ENCODE measurements around the gene ECHS1.
"Not testable (repeated sequence)": the region's sequence is repeated elsewhere in the genome, so short reads cannot be mapped to it uniquely, and the experiment has no call there.

The ECHS1 gene

DNA sequence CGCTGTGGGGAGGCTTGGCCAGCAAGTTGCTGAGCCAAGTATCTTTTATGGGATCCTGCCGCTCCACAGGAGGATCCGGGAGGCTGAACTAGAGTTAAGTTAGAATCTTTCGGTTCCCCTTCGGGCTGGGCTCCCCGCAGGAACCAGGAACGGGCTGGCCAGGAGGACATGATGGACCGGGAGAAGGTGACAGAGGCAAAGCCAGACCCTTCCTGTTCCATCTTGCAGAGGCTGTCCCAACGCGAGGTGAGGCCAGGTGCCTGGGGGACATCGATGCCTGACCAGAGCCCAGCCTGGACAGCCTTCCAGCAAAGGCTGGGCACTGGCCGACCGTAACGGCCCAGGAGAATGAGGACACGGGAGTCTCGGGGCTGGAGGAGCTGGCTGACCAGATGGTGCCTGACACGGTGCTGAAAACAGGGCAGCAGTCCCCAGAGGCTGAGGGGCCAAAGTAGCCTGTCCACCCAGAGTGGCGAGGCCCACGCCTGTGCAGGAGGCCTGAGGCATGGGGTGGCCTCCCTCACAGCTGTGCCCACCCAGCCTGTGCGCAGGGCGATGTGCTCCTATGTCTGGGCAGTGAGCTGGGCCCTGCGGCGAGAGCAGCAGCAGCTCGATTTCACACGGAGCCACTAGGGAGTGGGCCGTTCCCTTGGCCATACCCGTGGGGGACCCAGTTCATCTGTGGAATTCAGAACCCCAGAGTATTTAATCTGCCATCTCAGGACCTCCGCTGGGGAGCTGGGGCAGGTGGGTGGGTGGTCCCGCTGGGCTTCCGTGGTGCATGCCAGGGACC is 4.1 kb upstream of the ECHS1 start:
- no peak for DNase-seq

DNA sequence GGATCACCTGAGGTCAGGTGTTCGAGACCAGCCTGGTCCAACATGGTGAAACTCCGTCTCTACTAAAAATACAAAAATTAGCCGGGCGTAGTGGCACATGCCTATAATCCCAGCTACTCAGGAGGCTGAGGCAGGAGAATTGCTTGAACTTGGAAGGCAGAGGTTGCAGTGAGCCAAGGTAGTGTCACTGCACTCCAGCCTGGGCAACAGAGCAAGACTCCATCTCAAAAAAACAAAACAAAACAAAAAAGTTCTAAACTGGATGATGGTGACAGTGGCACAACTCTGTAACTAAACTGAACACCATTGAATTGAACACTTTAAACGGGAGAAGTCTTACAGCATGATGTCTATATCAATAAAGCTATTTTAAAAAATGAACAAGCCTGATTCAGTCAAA is 3.0 kb upstream of the ECHS1 start:
- DNase-seq: not testable (repeated sequence)

DNA sequence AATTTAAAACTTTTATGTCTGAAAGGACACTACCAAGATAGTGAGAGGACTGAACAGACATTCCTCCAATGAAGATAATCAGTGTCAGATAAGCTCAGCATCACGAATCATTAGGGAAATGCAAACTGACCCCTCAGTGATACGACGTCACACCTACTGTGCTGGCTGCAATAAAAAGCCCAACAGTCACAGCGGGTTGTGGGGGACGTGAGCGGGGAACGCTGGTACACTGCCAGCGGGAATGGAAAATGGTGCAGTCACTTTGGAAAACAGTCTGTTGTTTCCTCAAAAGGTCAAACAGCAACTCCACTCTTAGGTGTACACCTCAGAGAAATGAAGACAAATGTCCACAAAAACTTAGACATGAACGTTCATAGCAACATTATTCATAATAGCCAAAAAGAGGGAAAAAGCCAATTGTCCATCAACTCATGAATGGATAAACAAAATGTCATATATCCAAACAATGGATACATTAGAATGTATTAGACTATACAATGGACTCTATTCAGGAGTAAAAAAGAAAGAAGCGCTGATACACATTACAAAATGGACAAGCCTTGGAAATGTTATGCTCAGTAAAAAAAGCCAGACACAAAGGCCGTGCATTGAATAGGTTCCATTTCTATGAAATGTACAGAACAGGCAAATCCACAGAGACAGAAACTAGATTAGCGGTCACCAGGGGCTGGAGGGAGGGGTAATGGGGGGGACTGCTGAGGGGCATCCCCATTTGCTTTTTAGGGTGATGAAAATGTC is 2.4 kb upstream of the ECHS1 start:
- no peak for DNase-seq

DNA sequence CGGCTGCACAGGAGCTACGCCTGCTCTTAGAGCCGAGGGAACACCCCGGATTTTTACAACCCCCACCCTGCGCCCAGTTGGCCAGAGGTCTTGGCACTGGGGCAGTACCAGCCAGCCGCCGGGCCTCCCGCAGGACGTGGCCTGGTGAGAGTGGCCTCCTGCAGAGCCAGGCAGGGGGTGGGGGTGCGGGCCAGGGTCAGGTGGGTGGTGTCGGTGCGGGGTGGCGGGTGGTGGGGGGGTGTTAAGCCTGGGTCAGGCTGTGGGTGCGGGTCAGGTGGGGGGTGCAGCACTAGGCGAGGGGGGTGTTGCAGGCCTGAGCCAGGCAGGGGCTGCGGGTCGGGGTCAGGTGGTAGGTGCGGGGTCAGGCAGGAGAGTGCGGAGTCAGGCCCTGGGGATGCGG is 647 bp downstream of the ECHS1 start:
- DNase-seq: no peak

DNA sequence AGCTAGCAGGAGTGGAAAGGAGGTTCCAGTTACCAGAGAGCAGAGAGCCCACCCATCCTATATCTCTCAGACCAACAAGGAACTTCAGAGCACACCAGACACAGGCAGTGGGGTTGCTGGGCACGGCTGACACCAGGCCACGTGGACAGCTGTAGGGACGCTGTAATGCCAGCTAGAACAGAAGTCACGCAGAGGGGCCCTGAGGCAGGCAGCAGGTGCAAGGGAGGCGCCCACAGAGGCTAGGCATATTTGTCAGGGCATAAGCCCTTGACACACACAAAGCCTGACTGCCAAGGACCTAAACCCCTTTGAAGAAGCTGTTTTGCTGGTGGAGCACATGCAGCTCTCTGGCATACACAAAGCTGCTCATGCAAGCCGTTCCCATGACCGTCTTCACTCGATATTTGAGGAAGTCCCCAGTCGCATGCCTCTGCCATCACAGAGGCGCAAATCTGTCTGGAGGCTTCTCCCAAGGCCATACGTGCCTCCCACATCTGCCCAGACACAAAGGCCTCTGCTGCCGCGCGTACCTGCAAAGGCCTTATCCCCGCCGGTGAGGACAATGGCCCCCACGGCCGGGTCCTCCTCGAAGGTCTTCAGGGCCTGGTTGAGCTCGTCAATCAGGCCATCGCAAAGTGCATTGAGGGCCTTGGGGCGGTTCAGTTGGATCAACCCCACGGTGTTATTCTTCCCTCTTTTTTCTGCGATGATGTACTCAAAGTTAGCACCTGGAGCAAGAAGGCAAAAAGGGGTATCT is 2.9 kb downstream of the ECHS1 start:
- no peak for DNase-seq

DNA sequence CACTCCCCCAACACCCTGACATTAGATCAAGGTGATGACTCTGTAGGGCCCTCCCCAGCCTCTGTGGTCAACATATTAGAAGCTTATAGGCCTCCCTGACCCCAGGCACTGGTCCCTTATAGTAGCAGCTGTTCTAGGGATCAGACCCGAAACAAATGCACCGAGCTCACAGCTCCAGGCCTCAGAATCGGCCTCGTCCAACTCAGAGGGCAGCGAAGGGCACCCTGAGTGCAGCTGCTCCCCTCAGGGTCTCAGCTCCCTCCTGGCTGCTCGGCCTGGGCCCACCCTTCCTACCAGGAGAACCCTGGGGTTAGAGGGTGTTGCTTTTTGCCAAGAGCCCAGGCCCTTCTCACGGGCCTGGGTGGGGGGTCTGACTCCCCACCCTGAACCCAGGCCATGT is 5.0 kb downstream of the ECHS1 start:
- DNase-seq: no peak

DNA sequence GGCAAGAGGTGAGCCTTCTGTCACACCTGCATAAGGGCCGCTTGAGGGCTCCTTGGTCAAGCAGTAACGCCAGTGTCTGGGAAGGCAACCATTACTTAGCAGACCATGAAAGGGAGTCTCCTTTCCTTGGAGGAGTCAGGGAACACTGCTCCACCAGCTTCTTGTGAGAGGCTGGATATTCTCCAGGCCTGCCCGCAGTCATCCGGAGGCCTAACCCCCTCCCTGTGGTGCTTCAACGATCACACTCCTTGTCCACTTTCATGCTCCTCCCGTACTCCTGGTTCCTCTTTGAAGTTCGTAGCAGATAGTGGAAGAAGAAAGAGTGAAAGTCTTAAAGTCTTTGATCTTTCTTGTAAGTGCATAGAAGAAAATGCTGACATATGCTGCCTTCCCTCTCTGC is 5.7 kb downstream of the ECHS1 start:
- DNase-seq: not testable (repeated sequence)

DNA sequence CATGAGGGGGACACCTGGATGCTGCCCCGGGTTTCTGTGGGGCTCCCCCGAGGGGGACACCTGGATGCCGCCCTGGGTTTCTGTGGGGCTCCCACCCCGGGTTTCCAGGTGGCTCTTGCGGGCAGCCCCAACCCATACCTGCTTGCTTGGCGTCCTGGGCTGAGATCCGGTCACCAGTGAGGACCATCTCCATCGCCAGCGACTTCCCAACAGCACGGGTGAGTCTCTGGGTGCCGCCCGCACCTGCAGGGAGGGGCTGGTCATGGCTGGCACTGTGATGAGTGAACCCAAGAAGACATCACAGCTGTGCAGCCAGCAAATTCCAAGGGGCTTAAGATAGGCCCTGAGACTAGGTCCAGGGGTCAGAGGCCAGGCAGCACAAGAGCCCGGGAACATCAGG is 6.4 kb downstream of the ECHS1 start:
- no peak for DNase-seq

DNA sequence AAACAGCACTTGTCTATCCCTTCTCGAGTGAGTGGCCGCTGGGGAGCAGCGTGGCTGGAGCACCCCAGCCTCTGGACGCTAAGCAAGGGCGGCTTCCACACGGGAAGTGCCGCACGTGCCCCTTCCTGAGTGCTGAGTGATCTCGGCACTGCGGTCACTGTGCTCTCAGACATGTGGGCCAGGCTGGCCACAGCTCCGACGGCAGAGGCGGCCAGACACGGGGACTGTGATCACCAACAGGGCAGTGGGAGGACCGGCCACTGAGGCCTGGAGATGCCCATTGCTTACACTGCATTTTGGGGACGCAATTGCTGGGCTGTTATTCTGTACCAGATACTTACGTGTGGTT is 7.0 kb downstream of the ECHS1 start:
- DNase-seq: no peak

DNA sequence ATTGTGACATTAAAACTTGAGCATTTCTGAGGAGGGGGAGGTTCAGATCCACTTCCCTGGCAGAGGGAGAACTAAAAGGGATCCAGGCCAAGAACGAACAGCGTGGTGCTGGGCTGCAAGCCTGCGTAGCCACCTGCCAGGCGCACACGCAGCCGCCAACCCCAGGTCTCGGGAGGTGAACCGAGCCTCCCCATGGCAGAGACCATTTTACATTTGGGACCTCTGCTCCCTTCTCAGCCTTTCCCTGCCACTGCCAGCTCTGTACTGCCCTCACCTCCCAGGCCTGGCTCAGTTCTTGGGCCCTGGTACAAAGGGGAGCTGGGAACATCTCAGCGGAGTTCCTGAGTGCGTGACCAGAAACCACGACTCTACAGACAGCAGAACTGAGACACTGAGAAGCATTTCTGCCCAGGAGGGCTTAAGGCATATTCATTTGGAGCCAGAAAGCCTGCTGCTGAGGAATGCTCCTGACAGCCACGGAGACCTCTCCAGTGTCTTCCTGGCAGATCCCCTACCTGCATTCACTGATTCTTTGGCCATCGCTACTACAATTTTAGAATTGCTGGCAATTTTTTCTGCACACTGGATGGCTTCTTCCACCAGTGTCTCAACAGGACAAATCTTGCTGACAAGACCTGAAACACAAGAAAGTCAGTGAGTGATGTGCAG is 7.6 kb downstream of the ECHS1 start:
- DNase-seq: no peak

DNA sequence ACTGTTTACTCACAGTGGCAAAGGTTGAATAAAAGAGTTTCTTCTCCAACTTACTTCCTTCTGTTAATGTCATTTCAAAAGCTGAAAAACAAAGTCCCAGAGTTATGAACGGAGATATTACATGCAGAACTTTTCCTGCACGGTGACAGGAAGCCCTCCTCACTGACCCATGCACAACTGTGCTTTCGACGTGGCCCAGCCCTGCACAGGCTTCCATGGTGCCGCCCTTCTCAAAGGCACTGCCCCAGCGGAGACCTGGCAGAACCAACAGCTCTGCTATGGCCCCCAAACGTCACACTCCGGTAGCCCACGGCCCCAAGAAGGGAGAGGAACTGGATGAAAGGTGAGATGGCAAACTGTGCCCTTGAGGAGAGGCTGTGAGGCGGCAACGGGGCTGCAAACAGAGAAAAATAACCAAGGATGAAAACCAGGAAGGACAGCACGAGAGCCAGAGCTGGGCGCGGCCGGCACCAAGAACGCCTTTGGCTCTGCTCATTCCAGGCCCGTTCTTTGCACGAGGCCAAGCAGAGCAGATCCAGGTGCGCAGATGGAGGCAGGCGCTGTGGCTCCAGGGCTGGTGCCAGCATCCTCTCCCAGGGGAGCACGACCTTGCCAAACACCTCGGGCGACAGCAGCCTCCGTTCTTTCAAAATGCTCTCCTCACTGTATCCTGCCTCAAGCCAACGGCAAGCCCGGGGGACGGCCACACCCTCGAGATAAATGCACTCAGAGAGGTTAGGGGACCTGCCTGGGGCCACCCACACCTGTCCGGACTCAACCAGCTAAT is 8.3 kb downstream of the ECHS1 start:
- DNase-seq: no peak

DNA sequence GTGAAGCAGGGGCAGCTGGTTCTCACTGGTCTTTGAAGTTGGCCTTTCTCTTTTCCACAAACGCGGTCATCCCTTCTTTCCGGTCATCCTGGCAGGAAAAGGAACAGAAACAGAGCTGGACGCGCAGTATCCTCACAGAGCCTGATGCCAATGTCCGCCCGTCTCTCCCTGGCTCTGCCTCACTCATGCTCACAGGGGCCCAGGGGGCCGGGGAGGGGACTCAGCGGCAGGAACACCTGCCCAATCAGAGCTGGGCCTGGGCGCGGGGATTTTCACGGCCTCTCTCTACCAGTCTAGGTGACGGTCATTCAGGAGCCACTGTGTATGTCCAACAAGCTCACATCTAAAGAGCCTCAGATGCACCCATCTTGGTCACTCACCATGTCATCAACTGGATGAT is 10.3 kb downstream of the ECHS1 start:
- DNase-seq: no peak

DNA sequence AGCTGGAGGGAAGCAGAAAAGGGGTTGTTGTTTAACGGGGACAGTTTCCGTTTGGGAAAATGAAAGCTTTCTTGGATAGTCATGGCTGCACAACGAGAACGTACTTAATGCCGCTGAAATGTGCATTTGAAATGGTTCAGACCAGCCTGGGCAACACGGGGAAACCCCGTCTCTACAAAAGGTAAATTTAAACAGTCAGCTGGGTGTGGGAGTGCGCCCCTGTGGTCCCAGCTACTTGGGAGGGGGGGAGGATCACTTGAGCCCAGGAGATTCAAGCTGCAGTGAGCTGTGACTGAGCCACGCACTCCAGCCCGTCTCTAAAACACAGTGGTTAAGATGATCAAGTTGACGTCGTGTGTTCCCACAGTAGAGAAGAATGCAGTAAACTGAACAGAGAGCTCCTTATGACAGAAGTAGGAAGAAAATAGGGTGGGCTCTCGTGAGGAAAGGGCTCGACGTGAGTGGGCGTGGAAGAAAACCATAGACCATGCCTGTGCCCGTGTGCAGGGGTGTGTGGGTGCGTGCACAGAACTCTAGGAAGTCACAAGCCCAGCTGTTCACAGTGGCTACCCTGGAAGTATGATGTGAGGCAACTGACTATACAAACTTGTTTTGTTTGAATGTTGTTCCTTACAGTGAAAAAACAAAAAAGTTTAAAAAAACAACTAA is 11.2 kb downstream of the ECHS1 start:
- no peak for DNase-seq

DNA sequence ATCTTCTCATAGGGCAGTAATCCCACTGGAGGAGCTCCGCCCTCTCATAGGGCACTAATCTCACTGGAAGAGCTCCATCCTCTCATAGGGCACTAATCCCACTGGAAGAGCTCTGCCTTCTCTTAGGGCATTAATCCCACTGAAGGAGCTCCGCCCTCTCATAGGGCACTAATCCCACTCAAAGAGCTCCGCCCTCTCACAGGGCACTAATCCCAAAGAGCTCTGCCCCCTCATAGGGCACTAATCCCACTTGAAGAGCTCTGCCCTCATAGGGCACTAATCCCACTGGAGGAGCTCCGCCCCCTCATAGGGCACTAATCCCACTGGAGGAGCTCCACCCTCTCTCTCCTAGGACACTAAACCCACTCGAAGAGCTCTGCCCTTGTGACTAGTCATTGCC is 11.9 kb downstream of the ECHS1 start:
- no peak for DNase-seq

DNA sequence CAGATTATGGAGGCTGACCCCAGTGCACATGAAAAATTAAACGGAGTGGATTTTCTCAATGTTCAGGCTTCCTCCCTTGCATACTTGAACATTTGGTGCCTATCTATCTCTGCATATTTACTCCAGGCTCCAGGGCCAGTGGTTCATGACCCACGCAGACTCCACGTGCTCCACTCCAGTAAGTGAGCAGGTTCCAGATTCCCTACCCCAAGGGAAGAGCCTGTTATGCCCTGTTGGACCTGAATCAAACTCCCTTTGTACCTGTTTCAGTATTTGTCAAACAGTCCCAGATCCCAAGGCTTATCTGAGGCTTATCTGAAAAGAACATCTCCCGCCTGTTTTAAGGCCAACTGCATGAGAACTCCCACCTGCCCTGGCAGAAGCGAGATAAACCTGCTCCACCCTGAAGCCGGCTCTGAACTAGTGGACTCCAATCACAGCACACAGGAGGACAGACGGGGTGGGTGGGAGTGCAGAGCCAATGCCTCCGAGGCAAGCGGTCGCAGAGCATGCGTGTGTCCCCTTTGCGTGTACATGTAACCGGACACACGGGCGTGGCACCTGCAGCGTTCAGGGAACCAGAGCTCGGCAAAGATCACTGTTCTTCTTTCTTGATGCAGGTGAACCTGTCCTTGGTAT is 13.1 kb downstream of the ECHS1 start:
- no peak for DNase-seq

DNA sequence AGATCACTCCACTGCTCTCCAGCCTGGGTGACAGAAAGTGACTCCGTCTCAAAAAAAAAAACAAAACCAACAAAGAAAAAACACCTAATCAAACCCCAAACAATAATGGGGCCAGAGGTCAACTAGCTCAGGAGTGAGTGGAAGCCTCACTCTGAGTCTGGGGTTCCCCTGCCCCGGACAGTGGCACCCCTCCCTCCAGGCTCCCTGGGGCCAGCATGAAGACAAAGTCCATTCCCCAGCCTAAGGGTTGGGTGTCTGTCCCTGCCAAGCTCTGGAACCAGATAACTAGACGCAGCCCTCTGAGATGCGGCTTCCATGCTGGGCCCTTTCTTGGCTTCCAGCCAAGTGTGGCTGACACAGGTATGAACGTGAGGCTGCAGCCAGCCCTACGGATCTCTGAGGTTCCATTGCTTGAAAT is 13.6 kb downstream of the ECHS1 start:
- DNase-seq: no peak

DNA sequence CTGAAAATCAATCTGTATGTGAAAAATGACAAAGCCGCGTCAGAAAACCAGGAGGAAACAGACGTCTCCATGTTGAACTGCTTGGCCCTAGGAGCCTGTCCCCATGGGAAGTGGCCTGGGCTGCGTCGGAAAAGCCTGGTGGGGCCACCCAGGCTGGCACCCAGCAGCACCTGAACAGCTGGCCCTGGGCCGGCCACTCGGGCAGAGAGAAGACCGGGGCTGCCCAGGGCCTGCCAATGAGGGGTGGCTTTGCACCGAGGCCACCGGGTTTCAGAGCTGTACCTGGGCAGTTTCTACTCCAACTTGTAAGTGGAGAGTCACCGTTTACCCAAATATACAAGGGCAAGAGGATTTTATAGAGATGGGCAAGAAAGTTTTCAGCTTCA is 14.2 kb downstream of the ECHS1 start:
- no peak for DNase-seq

DNA sequence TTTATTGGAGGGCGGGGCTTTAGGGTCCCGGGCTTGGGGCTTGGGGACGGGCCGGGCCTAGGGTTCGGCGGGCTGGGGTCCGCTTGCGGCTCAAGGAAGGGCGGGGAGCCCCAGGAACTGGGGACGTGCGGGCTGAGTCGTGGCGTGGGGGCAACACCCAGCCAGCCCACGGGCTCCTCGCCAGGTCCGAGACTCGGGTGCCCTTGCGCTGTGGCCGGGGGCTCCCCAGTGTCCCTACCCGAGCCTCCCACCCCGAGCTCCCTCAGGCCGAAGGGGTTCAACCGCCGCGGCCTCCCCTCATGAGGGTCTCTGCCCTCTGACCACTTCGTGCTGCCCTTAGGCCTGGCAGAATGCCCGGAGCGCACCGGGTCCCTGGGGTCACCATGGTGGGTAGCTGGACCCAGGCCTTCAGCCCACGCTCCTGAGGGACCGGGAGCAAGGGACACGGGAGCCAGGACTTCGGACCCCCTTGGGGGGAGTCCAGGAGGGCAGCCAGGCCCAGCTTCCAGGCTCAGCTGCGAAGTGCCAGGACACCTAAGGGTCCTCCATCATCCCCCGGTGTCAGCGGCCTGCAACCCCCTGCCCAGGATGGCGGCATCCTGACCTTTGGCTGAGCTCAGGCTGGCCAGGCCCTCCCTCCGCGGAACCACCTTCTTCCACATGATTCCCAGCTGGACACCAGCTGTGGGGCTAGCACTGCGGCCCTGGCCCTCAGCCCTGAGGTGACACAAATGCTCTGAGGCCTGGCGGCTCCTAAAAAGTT is 14.8 kb downstream of the ECHS1 start:
- DNase-seq: no peak

DNA sequence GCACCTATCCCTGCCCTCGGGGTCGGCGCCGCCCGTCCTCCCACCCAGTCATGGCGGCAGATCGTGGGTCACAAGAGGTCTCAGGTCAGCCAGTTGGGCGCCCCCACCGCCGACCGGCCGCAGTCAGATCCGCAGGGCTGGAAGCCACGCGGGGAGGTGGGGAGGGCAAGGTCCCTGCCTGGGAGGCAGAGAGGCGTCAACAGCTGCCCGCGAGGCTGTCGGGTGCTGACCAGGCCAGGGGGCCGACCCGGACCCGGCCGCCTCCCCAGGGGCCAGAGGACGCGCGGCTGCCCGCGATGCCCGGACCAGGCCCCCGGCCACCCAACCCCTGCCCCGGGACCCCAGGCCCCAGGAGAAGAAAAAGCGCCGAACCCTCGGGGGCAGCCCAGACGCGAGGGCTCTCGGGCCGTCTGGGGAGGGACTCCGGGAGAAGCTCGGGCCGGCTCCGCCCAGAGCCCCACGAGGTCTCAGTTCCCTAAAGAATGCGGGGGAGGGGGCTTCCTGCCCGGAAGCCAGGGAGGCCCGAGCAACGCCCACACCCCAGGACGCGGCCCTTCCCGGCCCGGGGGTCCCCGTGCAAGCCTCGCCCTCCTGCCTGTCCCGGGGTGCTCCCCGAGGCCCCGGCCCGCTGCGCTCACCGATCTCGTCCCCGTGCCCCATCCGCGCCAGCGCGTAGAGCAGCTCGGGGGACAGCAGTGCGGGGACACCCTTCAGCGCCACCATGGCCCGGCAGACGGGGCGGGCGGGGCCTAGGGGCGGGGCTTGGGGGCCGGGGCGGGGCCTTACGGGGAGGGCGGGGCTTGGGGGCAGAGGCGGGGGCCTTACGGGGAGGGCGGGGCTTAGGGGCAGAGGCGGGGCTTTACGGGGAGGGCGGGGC is 15.6 kb downstream of the ECHS1 start, which contains the start of gene FUOM:
TSS of gene FUOM (minus strand) at position 735 of the 877 bp plus-strand sequence. CDS start at position 723, 12 bp downstream.
- no peak for DNase-seq

Measured in cortex of kidney (tissue), 1 donor.